ENCODE results near the gene EXT2.

The EXT2 gene

DNA sequence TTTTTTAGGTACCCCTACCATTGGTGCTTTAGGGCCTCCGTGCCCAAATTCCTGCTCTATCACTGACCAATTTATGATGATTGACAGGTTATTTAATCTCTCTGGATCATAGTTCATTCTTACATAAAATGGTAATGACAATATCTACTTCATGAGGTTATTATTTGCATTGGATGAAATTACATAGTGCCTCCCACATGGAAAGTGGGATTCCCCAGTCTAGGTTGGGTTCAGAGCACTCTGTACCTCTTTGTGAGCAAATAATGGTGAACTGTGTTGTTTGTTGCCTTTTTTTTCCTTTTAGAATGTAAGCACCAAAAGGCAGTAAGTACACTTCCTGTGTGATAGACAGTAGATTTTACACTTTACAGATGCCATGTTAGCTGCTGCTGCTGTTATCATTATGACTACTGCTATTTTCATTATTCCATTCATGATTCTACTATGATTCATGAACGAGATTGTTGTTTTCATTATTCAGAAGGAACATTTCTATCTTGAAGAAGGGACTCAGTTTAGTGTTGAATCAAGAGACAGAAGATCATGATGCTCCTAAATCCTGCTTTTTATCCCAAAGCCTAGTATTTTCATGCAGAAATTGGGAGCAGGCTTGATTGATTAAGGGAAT is 113.6 kb downstream of the EXT2 start:
- DNase-seq: no peak

DNA sequence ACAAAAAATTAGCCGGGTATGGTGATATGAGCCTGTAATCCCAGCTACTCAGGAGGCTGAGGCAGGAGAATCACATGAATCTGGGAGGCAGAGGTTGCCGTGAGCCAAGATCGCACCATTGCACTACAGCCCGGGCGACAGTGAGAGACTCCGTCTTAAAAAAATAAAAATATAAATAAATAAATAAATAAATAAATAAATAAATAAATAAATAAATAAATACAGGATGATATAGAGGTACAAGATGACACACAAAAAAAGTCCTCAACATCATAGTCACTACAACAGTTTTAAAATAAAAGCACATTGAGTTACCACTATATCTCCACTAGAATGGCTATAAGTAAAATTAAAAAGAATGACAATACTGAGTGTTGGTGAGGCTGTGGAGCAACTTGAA is 116.7 kb downstream of the EXT2 start:
- no peak for DNase-seq

DNA sequence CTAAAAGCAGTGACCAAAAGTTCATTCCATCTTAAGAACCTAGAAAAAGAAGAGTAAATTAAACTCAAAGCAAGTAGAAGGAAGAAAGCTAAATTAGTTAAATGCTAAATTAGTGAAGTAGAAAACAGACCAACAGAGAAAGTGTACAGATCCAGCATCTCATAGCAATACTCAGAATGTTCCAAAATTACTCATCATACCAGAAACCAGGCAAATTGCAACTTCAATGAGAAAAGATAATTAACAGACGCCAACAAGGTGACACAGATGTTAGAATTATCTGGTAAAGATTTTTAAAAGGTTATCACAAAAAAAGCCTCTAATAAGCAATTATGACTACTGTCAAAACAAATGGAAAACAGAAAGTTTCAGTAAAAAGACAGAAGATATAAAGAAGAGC is 117.7 kb downstream of the EXT2 start:
- no peak for DNase-seq

DNA sequence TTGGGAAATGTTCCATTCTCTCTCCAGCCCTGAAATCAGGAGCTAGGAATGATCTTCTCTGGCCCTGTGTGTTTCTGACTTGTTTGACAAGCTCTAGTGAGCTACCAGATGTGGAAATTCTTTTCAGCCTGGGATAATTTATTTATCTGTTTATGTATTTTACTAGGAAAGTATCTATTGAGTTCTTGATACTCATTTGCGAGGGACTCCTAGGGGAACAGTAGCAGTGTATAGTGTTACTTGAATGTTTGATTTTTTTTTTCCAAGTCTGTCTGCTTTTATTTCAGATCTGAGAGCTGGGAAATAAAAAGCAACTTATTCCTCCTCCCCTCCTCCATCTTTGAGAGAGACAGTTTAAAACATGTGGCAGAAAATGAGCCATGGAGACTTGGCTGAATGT is 122.0 kb downstream of the EXT2 start:
- DNase-seq: no peak

DNA sequence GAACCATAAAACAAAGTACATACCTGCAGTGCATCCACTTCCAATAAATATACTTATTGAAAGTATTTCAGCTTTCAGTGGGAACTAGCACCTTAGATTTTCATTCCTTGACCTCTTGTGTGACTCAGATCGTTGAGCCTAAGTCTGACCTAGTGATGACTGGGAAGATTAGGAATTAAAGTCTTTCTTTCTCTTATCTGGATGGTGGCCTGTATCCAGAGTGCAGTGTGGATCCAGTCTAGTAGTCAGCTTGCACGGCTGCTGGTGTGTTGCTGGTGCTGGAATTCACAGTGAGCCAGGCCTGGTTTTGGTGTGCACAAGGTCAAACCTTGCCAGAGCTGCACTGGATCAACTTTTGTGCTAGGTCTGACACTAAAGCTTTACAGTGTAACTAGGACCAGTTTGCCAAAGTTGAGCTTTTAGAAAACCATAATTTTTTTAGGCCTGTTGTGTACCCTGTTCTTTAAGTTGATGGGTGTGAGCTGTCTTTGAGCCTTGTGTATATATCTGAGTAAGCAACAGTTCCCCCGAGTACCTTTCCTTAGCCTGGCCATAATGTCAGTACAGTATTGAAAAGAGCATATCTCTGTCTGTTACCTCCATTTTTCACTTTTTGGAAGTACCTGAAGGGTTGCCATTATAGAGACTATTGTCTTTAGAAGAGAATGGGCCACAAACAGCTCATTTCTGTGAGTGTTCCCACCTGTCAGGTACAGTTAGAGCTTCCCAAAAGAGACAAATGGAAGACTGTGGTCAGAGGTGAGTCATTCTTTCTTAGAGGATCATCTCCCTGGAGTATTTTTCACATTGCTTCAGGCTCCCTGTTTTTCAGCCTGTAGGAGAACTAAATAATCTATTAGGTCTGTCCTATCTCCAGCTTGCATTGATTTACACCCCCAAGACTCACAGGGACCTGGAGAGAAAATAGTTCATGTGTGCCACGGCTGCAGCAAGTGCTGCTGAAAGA is 124.6 kb downstream of the EXT2 start:
- no peak for DNase-seq

DNA sequence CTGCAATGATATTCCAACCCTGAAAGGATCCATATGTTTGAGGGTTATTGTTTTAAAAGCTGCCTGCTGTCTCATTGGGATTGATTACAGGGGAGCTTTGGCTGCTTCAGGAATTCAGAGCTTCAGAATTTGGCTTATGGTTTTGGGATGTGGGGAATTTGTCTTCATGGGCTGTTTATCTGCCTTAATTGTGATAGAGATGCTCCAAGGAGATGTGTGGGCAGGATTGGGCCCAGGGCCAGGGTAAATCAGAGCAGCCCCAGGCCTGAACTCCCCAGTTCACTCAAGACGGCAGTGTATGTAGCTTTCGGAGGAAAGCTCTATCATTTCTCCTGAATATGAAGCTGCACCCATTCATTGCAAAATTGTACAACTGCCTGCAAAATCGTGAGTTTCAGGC is 126.0 kb downstream of the EXT2 start:
- no peak for DNase-seq

DNA sequence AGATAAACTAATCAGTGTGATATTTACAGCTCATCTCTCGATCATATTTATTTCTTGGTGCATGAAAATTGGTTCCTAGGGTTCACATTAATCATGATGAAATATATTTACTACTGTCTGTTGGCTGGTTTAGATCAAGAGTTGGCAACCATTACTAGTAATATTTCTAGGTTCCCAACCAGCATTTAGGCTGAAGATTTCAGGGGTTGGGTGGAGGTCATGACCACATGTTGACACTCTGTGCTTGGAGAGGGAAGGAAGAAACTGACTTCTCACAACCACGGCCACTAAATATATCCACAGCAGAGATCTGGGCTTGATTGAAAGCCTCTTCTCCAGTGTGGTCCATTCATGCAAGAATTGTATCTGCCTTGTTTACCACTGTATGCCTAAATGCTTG is 126.5 kb downstream of the EXT2 start:
- no peak for DNase-seq

DNA sequence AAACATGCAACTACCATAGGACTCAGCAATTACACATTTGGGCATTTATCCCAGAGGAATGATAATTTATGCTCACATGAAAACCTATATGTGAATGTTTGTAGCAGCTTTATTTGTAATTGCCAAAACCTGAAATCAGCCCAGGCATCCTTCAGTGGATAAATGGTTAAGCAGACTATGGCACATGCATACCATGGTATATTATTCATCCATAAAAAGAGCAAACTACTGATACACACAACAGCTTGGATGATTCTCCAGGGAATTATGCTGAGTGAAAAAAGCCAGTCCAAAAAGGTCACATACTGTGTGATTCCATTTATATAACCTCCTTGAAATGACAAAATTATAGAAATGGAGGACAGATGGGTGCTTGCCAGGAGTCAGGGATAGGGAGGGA is 127.8 kb downstream of the EXT2 start:
- no peak for DNase-seq

DNA sequence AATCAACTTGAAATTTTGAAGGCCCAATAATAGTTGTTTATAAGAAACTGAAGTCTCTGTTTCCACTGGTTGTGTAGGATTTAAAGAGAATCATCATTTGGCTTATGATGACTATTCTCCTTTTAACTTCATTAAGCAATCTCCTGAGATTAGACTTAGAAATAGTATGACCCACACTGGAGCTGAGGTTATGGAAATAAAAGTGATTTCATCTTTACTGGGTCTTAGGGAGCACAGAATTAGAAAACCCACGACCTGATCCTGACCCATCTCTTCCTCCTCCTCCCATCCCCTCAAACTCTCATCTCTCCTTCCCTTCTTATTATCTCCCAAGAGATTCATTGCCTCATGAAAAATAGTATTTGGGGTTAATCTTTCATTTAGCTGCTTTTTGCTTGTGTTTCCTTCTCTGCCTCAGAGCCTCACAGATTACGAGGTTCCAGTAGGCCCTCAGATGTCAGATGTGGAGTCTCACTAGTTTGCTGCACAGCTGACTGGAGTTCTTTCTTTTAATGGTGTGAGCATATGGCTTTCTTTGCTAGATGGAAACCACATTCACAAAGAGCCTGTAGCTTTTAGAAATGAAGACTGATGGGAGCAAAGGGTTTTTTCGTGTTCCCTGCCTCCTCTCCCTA is 129.5 kb downstream of the EXT2 start:
- no peak for DNase-seq

DNA sequence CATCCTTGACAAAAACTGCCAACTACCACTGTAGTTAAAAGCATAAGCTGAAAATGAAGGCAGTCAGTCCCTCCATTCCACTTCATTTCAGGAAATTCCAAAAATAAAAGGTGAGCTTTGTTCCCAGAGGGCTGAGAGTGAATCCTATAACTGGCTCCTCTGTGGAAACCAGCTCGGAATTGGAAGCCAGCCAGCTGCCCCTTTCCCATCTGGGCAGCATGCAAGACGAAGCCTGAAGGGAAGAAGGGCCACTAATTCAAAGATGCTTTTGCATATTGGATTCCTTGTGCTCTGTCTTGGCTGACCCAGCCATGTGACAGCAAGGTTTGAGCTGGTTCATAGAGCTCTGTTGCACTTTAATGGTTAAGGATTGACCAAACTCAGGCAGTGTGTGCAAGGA is 131.0 kb downstream of the EXT2 start:
- DNase-seq: no peak

DNA sequence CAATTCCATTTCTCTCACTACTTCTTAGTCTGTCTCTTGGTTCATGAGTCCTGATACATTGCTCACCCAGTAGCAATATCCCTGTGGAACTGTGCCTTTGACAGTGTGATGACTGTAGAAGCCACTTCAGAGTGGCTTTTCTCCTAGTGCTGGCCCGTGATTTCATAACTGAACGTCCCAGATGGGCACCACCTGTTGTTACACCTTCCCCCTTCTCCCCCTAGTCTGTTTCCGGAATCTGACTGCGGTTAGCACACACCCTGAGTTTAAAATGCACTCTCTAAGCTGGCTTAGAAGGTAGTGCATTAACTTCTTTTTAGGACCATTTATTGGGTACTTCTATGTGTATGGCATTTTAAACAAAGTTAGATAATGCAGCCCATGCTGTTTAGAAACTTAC is 131.5 kb downstream of the EXT2 start:
- DNase-seq: no peak

DNA sequence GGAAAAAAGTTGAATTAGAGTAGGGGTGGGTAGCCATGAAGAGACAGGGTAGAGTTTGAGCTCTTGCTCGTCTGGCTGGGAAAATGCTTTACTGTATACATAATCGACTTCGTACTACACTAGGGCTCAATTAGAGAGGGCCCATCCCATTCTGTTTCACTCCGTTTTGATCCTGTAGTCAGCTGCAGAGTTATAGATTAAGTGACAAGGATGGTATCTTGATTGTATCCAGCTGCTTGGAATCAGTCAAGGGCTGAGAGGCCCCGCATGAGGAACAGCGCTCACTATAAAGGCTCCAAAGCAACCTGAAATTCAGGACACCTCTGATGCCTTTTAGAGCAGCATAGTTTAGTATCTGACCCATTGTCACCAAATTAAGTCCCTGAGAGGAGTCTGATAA is 132.9 kb downstream of the EXT2 start:
- no peak for DNase-seq

DNA sequence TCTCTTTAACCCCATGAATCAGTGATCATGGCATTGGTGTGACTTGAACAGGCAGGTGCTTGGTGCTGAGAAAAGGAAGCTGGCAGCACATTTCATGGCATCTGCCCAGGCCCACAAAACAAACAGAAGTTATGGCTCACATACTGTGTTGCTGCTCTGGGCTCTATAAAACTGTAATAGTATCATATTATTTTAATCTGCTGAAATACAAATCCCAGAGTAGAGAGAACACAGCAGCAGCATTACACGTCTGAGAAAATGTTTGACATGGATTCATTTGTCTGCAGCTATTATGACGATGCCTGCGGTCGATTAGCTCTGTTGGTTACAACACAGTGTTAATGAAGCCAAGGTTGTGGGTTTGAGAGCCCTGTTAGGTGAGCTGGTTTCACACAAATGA is 133.6 kb downstream of the EXT2 start:
- no peak for DNase-seq

DNA sequence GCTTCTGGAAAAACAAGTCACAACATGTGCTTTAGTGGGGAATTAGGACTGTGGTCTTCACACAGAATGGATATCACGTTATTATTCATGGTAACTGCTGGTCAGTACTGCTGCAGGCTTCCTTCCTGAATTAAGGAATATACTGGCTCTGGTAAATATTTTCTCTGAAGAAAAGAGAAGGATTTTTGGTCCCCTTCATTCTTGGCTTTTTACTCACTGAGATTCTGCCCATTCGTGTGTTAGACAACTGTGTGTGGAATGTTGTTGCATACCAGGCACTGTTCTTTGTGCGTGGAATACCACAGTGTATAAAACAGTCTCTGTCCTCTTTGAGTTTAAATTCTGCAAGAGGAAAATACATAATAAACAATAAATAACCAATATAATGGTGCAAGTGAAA is 134.1 kb downstream of the EXT2 start:
- DNase-seq: no peak

DNA sequence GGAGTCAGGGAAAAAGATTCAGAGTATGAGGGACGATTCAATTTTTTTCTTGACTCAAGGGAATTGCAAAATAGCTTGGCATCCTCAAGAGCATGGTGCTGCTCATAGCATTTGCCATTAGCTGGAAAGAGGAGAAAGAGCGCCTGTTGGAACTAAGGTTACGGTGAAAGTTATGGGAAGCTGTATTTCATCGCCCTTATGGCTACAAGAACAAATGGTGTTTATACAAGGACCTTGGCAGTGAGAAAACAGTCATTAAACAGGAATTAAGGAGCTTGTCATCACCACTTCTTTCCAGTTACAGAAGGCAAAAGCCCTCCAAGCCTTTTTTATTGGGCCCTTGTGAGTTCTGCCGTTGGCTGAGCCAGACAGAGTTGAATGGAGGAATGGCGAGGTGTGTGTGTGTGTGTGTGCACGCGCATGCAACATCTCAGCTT is 140.3 kb downstream of the EXT2 start:
- DNase-seq: no peak

DNA sequence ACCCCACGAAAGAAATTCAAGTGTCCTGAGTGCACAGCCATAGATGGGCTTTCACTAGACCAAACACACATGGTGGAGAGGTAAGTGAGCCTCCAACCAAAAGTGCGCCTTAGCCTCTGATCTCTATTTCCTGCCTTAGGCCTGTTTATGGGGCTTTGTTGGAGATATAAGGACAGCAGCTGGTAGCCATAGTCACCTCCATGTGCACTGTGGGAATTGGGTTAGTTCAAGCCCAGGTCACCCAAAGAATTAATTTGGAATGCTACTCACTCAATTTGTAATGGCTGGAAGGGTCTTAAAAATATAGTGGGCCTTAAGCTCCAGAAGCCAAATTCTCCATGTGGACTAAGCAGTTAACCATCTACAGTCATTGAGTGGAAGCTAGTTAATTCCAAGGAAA is 140.8 kb downstream of the EXT2 start:
- DNase-seq: no peak

DNA sequence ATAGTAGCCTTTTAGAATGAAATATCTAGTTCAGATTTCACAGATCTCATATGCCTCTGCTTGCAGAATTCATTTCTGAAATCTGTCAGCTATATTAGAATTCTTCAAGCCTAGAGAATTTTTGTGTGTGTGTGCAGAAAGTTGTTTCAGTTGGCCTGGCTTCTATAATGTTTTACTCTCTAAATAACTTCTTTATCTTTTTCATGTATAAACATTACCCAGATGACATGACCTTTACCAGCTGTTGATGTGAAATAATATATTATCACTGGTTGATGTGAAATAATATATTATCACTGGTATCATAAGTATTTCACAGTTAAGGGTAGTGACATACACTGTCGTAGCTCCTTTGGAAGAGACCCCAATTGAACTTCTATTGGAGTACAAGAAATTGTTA is 141.7 kb downstream of the EXT2 start:
- no peak for DNase-seq

DNA sequence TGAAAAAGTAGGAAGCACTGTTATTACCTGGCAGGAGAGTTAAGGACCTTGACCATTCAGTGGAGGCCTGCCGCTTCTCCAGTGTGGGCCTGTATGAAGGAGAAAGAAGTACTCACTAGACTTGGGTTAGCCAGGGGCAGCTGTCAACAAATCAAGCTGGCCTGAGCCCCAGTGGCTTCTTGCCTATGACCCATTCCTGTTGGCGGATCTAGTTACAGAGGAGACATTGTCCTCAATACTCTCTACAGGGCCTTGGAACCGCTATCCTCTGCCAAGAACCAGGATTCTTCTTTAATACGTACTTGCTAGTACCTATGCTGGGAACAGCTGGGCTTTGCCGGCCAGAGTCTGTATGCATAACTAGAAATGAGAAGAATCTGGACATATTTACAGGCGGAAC is 146.4 kb downstream of the EXT2 start:
- DNase-seq: no peak

DNA sequence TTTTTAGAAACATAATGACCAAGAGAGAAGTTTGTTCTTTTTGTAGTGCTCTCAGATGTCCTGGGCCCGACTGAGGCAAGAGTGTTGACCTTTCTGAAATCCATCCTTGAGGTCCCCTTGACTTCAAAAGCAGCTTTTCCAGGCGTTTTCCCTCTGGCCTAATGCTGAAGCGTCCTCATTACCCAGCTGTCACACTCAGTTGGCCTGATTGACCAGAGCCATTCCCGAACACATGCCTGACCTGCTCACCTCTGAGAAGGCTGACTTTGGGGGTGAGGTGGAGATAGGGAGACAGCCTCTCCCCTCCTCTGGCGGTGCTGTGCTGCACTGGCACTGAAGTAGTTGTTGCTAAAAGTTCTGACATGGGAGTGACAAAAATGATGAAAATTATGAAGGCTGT is 147.6 kb downstream of the EXT2 start:
- DNase-seq: no peak

DNA sequence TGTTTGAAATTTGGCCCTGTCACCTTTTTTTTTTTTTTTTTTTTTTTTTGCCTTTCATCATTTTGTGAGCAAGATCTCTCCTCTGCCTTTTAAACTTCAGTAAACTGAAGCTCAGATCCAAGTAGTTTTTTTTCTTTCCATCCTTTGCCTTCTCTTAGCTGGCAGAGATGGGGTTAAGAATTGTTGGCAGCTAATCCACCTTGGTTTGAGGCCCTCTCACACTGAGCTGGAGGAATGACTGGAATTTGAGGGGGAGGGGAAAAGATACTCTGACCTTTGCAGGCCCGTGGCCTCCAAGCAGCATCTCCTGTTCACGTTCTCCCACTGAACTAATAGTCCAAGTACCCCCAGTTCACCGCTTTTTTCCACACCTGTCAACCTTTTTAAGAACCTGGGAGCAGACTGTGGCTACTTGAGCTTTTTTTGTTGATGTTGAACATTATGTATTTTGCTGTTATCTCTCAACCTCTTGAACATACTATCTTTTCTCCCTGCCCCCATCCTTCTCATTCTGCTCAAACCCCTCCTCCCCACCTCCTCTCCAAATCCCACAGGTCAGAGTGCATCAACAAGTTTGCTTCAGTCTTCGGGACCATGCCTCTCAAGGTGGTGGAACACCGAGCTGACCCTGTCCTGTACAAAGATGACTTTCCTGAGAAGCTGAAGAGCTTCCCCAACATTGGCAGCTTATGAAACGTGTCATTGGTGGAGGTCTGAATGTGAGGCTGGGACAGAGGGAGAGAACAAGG is 148.3 kb downstream of the EXT2 start:
- DNase-seq: no peak

DNA sequence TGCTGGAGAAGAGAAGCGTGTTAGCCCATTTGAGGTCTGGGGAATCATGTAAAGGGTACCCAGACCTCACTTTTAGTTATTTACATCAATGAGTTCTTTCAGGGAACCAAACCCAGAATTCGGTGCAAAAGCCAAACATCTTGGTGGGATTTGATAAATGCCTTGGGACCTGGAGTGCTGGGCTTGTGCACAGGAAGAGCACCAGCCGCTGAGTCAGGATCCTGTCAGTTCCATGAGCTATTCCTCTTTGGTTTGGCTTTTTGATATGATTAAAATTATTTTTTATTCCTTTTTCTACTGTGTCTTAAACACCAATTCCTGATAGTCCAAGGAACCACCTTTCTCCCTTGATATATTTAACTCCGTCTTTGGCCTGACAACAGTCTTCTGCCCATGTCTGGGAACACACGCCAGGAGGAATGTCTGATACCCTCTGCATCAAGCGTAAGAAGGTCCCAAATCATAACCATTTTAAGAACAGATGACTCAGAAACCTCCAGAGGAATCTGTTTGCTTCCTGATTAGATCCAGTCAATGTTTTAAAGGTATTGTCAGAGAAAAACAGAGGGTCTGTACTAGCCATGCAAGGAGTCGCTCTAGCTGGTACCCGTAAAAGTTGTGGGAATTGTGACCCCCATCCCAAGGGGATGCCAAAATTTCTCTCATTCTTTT is 149.3 kb downstream of the EXT2 start:
- no peak for DNase-seq

DNA sequence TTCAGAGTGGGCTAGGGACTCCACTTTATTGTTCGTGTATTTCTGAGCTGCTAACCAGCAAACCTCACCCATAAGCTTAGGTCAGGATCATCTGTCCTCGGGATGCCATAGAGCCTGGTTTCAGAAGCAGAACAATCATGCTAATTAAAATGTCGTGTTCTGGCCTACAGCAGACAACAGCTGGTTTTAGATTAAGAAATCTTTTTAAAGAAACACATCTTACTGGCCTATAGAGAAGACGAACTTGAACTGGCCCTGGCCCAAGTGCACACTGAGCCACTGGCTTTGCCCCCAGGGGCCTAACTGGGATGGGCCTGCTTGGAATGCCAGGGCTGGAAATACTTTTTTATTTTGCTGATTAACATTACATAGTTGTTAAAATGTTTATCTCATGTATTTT is 151.2 kb downstream of the EXT2 start:
- no peak for DNase-seq

DNA sequence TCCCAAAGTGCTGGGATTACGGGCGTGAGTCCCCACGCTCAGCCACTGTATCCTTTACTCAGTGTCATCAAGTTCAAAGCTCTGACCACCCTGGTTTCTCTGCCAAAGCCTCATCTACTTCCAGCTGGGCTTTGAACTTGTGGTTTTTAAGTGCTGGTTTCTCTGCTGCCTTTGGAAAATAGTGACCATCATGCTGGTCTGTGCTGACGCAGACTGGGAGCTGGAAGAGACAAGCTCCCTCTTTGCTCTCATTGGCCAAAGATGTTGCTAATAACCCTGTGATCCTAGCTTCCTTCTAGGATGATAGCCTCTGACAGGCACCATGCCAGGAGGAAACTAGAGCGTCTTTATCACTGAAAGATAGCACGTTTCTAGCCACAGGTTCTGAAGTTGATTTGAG is 152.0 kb downstream of the EXT2 start:
- DNase-seq: no peak

Data from CD4-positive, alpha-beta T cell treated with Interleukin-12 subunit alpha and Interleukin-12 subunit beta, for 1 hour (primary cell).